NT2/D1 (cell line): ENCODE results near the gene RARG.

Experiments
- YY1 ChIP-seq: IDR thresholded peaks from 2 replicates; pipeline ENCODE4 v1.6.1; 2011; ENCODE audit not compliant: insufficient read length, insufficient read depth
- ZNF274 ChIP-seq: IDR thresholded peaks from 2 replicates; pipeline ENCODE4 v1.6.1; 2011; ENCODE audit warnings: mild to moderate bottlenecking, low read depth, low read length

- no peak for TF ChIP-seq YY1
- no peak for TF ChIP-seq ZNF274
These were observed 36.9 kb upstream of the RARG start for GRCh38 chr12:53268630-53269562.
